Dedifferentiated amniotic fluid mesenchymal stem cell (primary cell): ENCODE results near the gene KRTAP5-6.
A peak's percentile ranks its signal among the peaks of the same experiment; 100 is the strongest.
"Not testable (repeated sequence)": the region's sequence is repeated elsewhere in the genome, so short reads cannot be mapped to it uniquely, and the experiment has no call there.

Source experiments
- DNase-seq: peaks from one replicate; pipeline ENCODE4 v3.0.0-alpha.2; 2016; ENCODE audit errors: extremely low spot score

KRTAP5-6 gene

GRCh38 chr11:1683904-1684572, 13.0 kb upstream of the KRTAP5-6 start:
- DNase-seq = not testable (repeated sequence)

GRCh38 chr11:1684886-1685874, 11.8 kb upstream of the KRTAP5-6 start:
- not testable (repeated sequence) for DNase-seq

DNA sequence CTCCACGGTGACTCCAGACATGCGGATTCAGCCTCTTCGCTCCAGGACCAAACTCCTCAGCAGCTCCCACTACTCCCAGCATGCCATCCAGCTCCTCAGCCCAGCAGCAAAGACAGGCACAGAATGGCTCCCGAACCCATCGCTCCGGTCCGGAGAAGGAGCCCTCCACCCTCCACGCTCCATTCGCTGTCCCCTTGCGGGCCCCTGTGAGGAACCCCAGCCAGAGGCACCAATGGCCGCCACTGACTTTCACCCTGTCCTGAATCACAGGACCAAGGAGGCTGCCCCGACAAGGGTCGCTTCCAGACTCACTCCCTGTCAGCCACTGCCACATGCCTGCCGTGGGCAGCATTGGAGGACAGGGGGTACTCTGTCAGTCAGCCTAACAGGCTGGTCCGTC, 10.8 kb upstream of the KRTAP5-6 start:
- DNase-seq = not testable (repeated sequence)

GRCh38 chr11:1688336-1688947, 8.6 kb upstream of the KRTAP5-6 start:
- DNase-seq = not testable (repeated sequence)

DNA sequence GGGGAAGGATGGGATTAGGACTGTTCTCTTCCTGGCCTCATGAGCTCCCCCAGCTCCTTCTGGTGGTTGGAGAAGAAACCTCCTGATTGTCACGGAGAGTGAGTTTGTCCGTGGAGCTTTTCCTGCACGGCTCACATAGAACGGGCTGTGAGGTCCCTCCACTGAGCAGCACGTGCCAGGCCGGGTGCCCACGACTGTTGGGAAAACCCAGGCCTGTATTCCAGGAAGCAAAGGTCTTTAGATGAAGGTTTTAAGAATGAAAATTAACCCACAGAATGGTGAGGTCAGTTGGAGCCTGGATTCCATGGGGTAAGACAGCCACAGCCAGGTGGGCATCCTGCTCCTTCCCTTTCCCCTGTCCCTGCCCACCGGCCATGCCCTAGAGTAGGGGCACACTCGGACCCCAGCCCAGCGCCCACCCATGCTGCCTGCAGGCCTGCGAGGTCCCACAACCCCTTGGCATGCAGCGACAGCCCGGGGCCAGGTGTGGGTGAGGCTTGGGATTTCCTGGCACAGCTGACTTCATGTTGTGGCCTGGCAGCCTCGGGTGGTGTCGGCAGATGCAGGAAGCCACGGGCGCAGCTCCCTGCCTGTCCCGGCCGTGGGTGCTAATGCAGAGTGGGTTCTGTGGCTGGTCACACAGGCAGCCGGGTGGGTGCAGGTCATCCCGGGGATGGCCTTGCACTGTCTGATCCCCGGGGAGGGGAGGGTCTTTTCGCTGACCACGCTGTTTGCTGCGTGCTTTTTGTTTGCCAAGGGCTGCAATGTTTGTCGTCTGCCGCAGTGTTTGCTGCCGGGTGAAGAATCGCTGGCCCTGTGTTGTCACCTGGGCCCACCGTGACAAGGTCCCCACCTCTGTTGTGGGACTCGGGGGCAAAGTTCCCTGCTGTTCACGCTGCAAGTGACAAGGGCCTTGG, 7.5 kb upstream of the KRTAP5-6 start:
- DNase-seq = not testable (repeated sequence)

DNA sequence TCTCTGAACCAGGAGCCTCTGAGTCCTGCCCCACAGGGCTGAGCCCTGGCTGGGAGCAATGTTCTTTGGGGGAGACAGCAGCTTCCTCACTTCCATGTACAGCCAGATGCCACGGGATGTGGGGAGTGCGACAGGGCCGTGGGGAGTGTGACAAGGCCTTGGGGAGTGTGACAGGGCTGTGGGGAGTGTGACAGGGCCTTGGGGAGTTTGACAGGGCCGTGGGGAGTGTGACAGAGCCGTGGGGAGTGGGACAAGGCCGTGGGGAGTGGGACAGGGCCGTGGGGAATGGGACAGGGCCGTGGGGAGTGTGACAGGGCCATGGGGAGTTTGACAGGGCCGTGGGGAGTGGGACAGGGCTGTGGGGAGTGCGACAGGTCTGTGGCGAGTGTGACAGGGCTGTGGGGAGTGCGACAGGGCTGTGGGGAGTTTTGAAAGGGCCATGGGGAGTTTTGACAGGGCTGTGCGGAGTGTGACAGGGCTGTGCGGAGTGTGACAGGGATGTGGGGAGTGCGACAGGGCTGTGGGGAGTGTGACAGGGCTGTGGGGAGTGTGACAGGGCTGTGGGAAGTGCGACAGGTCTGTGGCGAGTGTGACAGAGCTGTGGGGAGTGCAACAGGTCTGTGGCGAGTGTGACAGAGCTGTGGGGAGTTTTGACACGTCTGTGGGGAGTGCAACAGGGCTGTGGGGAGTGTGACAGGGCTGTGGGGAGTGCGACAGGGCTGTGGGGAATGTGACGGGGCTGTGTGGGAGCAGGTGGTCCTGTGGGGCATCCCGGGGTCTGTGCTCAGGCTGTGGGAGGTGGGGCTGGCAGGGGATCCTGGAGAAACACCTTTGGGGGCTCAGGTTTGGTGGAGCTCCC, 6.6 kb upstream of the KRTAP5-6 start:
- DNase-seq = no peak

DNA sequence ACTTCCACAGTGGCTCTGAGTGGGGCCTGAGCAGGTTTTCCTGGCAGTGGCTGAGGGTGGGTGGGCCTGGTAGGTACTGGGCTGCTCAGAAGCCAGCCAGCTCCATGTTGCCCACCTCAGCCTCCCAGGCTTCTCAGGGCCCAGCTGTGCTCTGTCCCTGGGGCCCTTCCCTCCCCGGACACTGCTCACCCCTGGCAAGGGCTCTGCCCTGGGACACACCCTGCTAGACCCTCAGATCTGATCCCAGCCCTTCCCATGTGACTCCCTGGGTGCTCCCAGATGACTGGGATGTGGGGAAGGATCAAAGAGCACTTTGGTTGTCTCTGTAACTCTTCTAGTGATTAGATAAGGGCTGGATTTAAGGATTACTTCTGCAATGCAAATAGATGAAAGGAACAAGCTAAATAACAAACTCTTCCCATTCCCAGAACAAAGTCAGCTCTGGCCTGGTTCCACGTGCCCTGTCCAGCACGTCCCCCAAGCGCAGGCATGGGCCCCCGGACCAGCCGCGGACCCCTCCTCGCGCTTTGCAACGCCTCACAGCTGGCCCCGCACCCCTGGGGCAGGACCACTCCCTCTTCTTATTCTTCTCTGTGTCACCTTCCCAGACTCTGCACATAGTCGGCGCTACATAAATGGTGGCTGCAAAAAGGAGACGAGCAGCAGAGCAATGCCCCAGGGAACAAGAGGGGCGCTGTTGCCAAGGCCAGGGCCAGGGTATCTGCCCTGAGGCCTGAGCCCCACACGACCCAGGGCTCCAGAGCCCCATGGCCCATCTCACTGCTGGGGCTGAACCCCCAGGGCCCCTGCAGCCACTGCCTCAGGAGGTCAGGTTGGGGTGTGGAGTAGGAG, 5.7 kb upstream of the KRTAP5-6 start:
- no peak for DNase-seq

- no peak for DNase-seq
Measured at GRCh38 chr11:1691878-1692707, 4.9 kb upstream of the KRTAP5-6 start.

- no peak for DNase-seq
Measured at GRCh38 chr11:1692708-1693326, 4.2 kb upstream of the KRTAP5-6 start.

GRCh38 chr11:1693327-1694063, 3.5 kb upstream of the KRTAP5-6 start:
- DNase-seq = peak; percentile 44

DNA sequence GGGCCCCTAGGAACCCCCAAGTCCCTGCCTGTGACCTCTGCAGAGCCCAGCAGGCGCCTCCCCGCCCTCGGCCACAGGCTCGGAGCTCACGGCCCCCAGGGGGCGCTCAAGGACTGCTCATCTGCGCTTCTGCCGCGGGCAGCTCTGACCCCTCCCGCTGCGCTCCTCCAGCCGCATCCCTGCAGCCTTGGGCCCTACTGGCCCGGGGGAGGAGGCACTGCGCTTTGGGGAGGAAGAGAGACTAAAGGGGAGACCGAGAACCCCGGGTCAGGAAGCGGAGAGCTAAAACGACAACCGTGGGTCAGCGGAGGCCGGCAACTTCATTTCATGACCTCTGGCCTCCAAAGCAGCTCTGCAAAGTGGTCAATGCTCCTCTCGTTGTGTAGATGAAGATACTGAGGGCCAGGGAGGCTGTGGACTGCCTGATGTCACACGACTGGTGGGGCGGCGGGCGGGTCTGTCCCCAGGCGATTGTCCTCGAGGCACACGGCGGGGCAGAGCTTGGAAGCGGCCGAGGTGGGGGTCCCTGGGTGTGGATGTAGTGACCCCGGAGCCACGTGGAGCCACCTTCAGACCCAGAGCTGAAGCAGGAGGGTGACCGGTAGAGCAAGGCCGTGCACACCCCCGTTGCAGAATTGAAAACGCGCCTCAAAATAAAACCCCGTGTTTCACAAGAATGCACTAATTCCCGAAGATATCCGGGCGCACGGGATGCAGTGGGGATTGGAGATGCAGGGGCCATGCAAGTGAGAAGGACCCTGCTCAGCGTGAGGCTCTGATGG, 2.7 kb upstream of the KRTAP5-6 start:
- peak; percentile 53 for DNase-seq

- no peak for DNase-seq
Measured at GRCh38 chr11:1694846-1695547, 2.0 kb upstream of the KRTAP5-6 start.

- DNase-seq = no peak
Measured at GRCh38 chr11:1695548-1696108, 1.4 kb upstream of the KRTAP5-6 start.

DNA sequence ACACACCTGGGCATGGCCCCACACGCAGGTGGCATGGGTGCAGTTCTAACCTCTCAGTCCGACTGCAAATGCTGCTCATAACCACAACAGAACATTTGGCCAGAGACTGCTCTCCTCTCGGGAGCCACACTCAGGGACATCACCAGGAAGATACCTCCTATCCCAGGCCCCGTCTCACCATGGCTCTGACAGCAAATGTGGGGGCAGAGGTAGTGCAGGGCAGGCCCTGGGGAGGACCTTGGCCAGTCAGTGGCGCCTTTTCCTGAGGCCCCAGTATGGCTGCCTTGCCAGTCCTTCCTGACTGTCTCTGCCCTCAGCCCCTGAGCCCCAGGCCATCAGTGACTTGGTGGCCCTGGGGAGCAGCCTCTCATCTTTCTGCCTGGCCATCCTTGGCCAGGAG, 2.8 kb downstream of the KRTAP5-6 start:
- no peak for DNase-seq

- no peak for DNase-seq
Measured at GRCh38 chr11:1701091-1701807, 4.3 kb downstream of the KRTAP5-6 start.
